ENCODE measurements around the gene KRT40. TPM values are rescaled to one million over a fixed set of nuclear protein-coding genes. Genes with fewer than 3 reads are reported as not detected.

KRT40 gene
- total and polyA plus RNA-seq, 2 experiments from 2014 or later = not detected

GRCh38 chr17:41026715-41027471, 42.8 kb upstream of the KRT40 start, which contains the start of gene KRTAP1-5:
Gene KRTAP1-5 (minus strand): TSS chr17:41027208. CDS start chr17:41027155, 53 bp downstream.
- no peak for ATAC-seq
- peaks cover 2% of the 10 kb centered on the region for H3K27me3 Mint-ChIP-seq (ENCODE audit: insufficient read depth, low read depth, poor library complexity)

More at GRCh38 chr17:41026715-41027471, 42.8 kb upstream of the KRT40 start, which contains the start of gene KRTAP1-5:
- no peaks in the 10 kb centered on the region for H4K20me1 ChIP-seq (replicated peaks; ENCODE audit: insufficient read depth)
- no peak for DNase-seq (ENCODE audit: low spot score)
- H3K9me2 ChIP-seq (ENCODE audit: insufficient read depth) = no peaks in the 10 kb centered on the region
- H3K4me1 ChIP-seq (ENCODE audit: insufficient read depth) = no peaks in the 10 kb centered on the region
- no peaks in the 10 kb centered on the region for H3K79me2 ChIP-seq (replicated peaks; ENCODE audit: insufficient read depth)
- H3F3A ChIP-seq (replicated peaks; ENCODE audit: low read depth) = no peaks in the 10 kb centered on the region
- H2AFZ ChIP-seq = no peak within 1 kb of the TSS
- Mint-ChIP-seq H3K4me3 (no peak within 1 kb of the TSS), H3K27ac (no peak within 1 kb of the TSS), H3K36me3 (ENCODE audit: low read depth) (no peaks in the 10 kb centered on the region), H3K9me3 (no peaks in the 10 kb centered on the region), H3K4me1 (no peaks in the 10 kb centered on the region)
- H3K27me3 ChIP-seq (ENCODE audit: insufficient read depth) = no peaks in the 10 kb centered on the region
- no peak within 1 kb of the TSS for H3K4me2 ChIP-seq
- no peak for TF ChIP-seq NANOG (IDR thresholded peaks at IDR 0.05; ENCODE audit: borderline replicate concordance)
- TF ChIP-seq ZNF331 (CRISPR knock-in tag; IDR thresholded peaks at IDR 0.05; ENCODE audit: low read depth) = no peak
- no peak for TF ChIP-seq EZH2phosphoT487 (IDR thresholded peaks at IDR 0.05; ENCODE audit: unreplicated experiment)
- TF ChIP-seq EZH2 (IDR thresholded peaks at IDR 0.05; ENCODE audit: low read depth, unreplicated experiment) = no peak
- no peak for TF ChIP-seq ETS1 (IDR thresholded peaks at IDR 0.05)
- no peak for TF ChIP-seq ZNF114 (CRISPR knock-in tag; IDR thresholded peaks at IDR 0.05)
- no peak for TF ChIP-seq CREB1 (CRISPR knock-in tag; IDR thresholded peaks at IDR 0.05; ENCODE audit: low read depth)
- no peak for TF ChIP-seq POLR2AphosphoS5 (IDR thresholded peaks at IDR 0.05; ENCODE audit: low read depth)
- TF ChIP-seq JUNB (IDR thresholded peaks at IDR 0.05; ENCODE audit: unreplicated experiment) = no peak
- no peak for TF ChIP-seq CTCF (conservative IDR thresholded peaks at IDR 0.05; ENCODE audit: low read depth in 2 of 2)
- no peak for TF ChIP-seq REST (IDR thresholded peaks at IDR 0.05; ENCODE audit: unreplicated experiment)
- no peak for TF ChIP-seq ZNF462 (CRISPR knock-in tag; IDR thresholded peaks at IDR 0.05)
- no peak for TF ChIP-seq STAT1 (IDR thresholded peaks at IDR 0.05; ENCODE audit: unreplicated experiment)
- H3K4me3 ChIP-seq = no peak within 1 kb of the TSS
- H3K36me3 ChIP-seq (ENCODE audit: insufficient read depth) = no peaks in the 10 kb centered on the region
- no peak within 1 kb of the TSS for H3K27ac ChIP-seq (ENCODE audit: low read depth)

All from GM23338 (cell line).